Heart left ventricle (tissue), 16 donors: Measurements from ENCODE around the gene RNF224. TPM values are rescaled to one million over a fixed set of nuclear protein-coding genes. Genes with fewer than 3 reads are reported as not detected.

Experiments used
- ATAC-seq, 4 donors: fragments of 200-7000 bp; cut with Tn5 transposase; one replicate each; pipeline ENCODE4 v1.9.1; 2020 to 2022; ENCODE audit warnings: moderate library complexity in 4 of 4, mild to moderate bottlenecking in 3 of 4, moderate number of reproducible peaks in 1 of 4
- DNase-seq, 5 donors: peaks; one replicate each; pipeline ENCODE4 v3.0.0-alpha.2; 2020
- H3K27ac ChIP-seq, 12 donors: fragments of 200-600 bp; sonication (generic) in 4 of 12; one replicate each; pipeline versions ENCODE4 v1.5.0 to v1.8.0; 2016 to 2022; ENCODE audit warnings: mild to moderate bottlenecking in 2 of 12
- H3K27me3 ChIP-seq, 9 donors: fragments of 200-600 bp; sonication (generic) in 2 of 9; one replicate each; pipeline versions ENCODE4 v1.5.1 to v1.8.0; 2016 to 2022; ENCODE audit warnings: mild to moderate bottlenecking in 3 of 9
- H3K36me3 ChIP-seq, 9 donors: fragments of 200-600 bp; sonication (generic) in 2 of 9; one replicate each; pipeline versions ENCODE4 v1.5.0 to v1.8.0; 2018 to 2022; ENCODE audit warnings: mild to moderate bottlenecking in 2 of 9
- H3K4me1 ChIP-seq, 12 donors: fragments of 200-600 bp; sonication (generic) in 4 of 12; one replicate each; pipeline versions ENCODE4 v1.5.0 to v1.8.0; 2016 to 2022; ENCODE audit warnings: mild to moderate bottlenecking in 3 of 12
- H3K4me3 ChIP-seq, 12 donors: fragments of 200-600 bp; sonication (generic) in 4 of 12; one replicate each; pipeline versions ENCODE4 v1.5.0 to v1.8.0; 2017 to 2022; ENCODE audit warnings: mild to moderate bottlenecking in 9 of 12, moderate library complexity in 4 of 12
- H3K9me3 ChIP-seq, 12 donors: fragments of 200-600 bp; sonication (generic) in 4 of 12; one replicate each; pipeline versions ENCODE4 v1.5.0 to v1.8.0; 2016 to 2022; ENCODE audit warnings: mild to moderate bottlenecking in 1 of 12
- CTCF ChIP-seq, 12 donors: fragments of 200-600 bp; sonication (generic) in 4 of 12; IDR thresholded peaks; one replicate each; pipeline versions ENCODE4 v1.5.0 to v1.8.0; 2018 to 2022; ENCODE audit warnings: antibody characterized with exemption in 12 of 12, mild to moderate bottlenecking in 5 of 12
- POLR2A ChIP-seq, 2 donors: fragments of 450-650 bp; IDR thresholded peaks; one replicate each; pipeline ENCODE4 v1.6.1; 2017; ENCODE audit warnings: antibody characterized with exemption in 2 of 2, mild to moderate bottlenecking in 2 of 2, moderate library complexity in 2 of 2
- WGBS, 4 donors: extraction: QIAGEN DNeasy Blood & Tissue Kit in 2 of 4; methylation state at CpG; one replicate each; pipeline versions ENCODE4 v1.1.5 to v1.1.7; 2013 to 2018; 5-methylcytosine and 5-hydroxymethylcytosine counted together
- intact Hi-C, 10 donors: fragments of 100-400 bp; cut with DNase I; formaldehyde crosslinking; loops; one replicate each; pipeline versions ENCODE4 v1.11.1 to v1.14.2; 2022
- polyA plus RNA-seq, 2 donors: library from polyadenylated mRNA; stranded (reverse); fragments of 200-250 nt; gene quantifications; one replicate each; pipeline ENCODE4 v1.2.3, GENCODE V29; 2013
- total RNA-seq, 9 donors: library from RNA; depleted of rRNA in 2 of 9; stranded (reverse); fragments of >200 nt in 2 of 9; fragmentation: NEBNext Ultra II Directional in 3 of 9; extraction: Animal tissue kit (Norgen Biotek cat#: 25700) in 3 of 9; gene quantifications; one replicate each; pipeline versions ENCODE4 v1.1.0 to v1.2.4, GENCODE V29; 2016 to 2023
- donor health status: ischemic (EF 13 %, LVEDD 7.1; RV severe dilation, severe dysfunction).
- donor health status: healthy with polysubstance abuse.
- donor health status: DM: no; HTN: yes; CAD: no.
- donor health status: DM: no; HTN: no; CAD: no.
- donor health status: ischemic (EF 25% LVEDD 6.9; RV normal size, moderate dysfunction).
- donor health status: ischemic (EF 25% LVEDD 5.7; RV mildly dilated, moderate dysfunction).
- donor health status: healthy.
- donor health status: DM: yes; HTN: yes; CAD: no.
- donor health status: ischemic (EF 35%, LVEDD 5.7; RV mildly dilated, moderate dysfunction).
- donor health status: nonischemic (EF 11% LVEDD 7.7; RV severe dilation, severe dysfunction).
- donor health status: DM: yes; HTN: yes; CAD: no.
- donor health status: PGD.
- donor health status: ischemic (EF 29% LVEDD 5.4; RV normal size, mild dysfunction).
- donor health status: nonischemic (EF 23%, LVEDD 6.1; RV moderate dilation, normal function).

RNF224 gene
- total and polyA plus RNA-seq, 11 donors: not detected

DNA sequence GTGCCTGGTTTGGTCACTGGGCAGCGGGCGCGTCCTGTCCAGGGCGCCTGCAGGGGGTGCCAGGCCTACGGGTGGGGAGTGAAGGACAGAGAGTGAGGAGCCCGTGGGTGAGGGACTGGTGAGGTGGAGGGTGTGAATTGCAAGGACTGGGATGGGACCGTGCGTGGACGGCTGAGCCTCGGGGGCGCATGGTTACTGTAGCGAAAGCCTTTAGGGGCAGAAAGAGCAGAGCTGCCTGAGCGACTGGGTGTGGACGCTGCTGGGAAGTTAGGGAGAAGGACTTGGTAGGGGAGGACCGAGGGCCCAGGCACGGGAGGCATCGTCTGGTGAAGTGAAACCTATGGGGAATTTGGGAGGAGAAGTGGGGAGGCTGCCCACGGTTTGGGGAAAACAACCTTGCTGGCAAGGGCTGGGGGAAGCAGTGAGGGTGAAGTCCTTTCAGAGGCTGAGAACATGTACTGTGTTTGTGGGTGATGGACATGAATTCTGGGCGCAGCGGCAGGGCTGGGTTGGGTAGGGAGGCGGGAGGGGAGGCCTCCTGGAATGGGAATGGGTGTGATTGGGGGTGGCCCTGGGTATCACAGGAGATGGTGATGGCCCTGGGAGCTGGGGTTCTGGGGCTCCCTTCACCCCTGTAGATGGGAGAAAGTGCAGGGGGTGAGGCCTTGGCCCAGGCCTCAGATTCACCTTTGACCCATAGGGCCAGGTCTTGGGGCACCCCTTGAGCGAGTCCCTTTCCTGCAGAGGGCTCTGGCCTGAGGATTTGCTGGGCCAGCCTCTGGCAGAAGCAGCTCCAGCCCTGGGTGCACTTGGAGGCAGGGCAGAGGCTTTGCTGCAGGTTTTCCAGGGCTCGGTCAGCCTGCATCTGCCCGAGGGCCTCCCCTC, 48.5 kb downstream of the RNF224 start:
- WGBS, 4 donors: 81 to 83% (median 82%) methylated on average over 23 to 24 of the region's 24 CpGs
- peak overlapping the region in 2 of 12 donors; percentile 63 to 71 for H3K4me3 ChIP-seq
- intact Hi-C loops: loop anchor here in 2 of 10 donors (2.0 kb wide), 1 partner anchor 35 kb away; the partner anchor contains the start of gene TUBB4B (in 2 of the 2)
- no peaks in the 10 kb centered on the region for H3K27me3 ChIP-seq
- ATAC-seq (no peak), DNase-seq (peak in 3 of 5 donors; percentile 12 to 27 (median 21))
- H3K9me3 ChIP-seq: no peaks in the 10 kb centered on the region
- peaks cover 0 to 41% (median 26%) of the 10 kb centered on the region in 9 donors for H3K36me3 ChIP-seq
- H3K4me1 ChIP-seq: peaks cover 6 to 87% (median 49%) of the 10 kb centered on the region in 12 donors
- TF ChIP-seq POLR2A (IDR thresholded peaks at IDR 0.05) (no peak), CTCF (IDR thresholded peaks at IDR 0.05) (no peak)
- H3K27ac ChIP-seq: peak overlapping the region; percentile 83 to 100 (median 98)

DNA sequence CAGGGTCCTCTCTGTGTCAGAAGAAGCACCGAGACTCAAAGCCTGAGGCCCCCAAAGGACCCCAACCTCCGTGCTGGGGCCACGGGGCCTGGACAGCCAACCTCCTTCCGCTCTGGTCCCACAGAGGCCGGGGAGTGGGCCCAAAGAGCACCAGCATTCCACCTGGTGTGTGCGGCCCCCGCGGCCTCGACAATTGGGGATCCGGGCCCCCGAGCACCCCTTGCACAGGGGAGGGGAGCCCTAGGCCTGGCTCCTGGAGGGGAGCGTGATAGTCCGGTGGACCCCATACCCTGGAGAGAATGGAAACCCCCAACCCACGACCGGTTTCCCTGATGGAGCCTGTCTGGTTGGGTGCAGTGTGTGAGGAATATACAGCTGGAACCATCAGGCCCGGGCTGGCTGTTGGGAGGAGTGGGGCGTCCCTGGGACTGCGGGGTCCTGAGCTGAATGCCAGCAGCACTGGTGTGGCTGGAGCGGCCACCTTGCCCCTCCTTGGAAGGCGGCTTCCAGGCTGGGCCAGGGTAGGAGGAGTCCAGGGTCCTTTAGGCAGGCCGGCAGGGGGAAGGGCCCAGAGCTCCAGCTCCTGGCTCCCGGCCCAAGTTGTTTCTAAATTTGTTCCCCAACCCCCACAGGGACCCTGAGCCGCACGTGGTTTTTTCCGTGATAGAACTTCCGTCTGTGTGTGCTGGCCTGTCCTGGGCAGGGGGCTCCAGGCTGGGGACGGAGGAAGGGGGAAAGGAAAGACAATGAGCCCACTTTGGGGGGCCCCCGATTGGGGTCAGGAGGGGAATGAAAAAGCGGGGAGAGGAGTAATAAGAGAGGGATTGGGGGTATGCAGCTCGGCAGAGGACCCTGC, 49.4 kb downstream of the RNF224 start:
- no peaks in the 10 kb centered on the region for H3K27me3 ChIP-seq
- intact Hi-C loops: loop anchor here in 2 of 10 donors (2.0 kb wide), 1 partner anchor 36 kb away; the partner anchor contains the start of gene TUBB4B (in 2 of the 2)
- H3K9me3 ChIP-seq: no peaks in the 10 kb centered on the region
- TF ChIP-seq CTCF (IDR thresholded peaks at IDR 0.05) (no peak), POLR2A (IDR thresholded peaks at IDR 0.05) (no peak)
- H3K4me1 ChIP-seq: peaks cover 6 to 85% (median 45%) of the 10 kb centered on the region in 12 donors
- H3K27ac ChIP-seq: peak overlapping the region; percentile 83 to 100 (median 98)
- H3K36me3 ChIP-seq: peaks cover 0 to 38% (median 26%) of the 10 kb centered on the region in 9 donors
- peak overlapping the region; percentile 19 to 71 (median 64) for H3K4me3 ChIP-seq
- DNase-seq: peak; percentile 91 to 95 (median 93)
- peak; percentile 59 to 88 (median 82) for ATAC-seq
- WGBS, 4 donors: 3 to 28% (median 17%) methylated on average over 10 to 30 of the region's 30 CpGs

DNA sequence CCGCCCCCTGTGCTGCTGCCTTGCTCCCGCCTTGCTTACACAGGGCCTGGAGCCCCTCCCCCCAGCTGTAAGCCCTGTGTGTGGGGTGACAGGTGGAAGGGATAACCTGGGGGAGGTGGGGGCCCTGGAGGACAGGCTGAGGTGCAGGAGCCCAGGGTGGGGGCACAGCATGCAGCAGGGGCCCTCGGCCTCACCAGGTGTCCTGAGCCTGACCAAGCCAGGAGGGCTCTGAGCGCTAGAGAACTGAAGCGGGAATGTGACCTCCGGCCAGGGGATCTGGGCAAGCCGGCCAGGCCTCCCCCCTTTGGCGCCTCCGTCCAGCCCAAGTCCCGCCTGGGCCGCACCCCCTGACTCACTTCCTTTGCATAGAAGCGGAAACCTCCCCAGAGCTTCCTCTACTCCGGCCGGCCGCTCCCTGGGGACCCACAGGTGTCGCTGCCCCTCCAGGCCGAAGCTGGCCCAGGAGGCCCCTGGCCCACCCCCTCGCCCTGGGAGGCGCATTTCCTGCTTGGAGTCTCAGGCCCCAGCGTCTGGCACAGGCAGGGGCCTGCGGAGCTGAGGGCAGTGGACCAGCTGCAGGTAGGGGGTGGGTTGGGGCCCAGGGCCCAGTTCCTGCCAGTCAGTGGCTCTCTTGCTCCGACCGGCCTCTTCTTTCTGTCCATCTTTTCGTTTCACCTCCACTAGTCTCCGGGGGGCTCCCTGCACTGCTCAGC, 50.2 kb downstream of the RNF224 start, which contains the start of gene TOR4A:
Gene TOR4A (plus strand): TSS at position 398 of the 713 bp plus-strand sequence. CDS start 964 bp downstream, outside the sequence.
- peak; percentile 94 to 95 (median 94) for DNase-seq
- intact Hi-C loops: loop anchor here in 2 of 10 donors (2.0 kb wide), 1 partner anchor 37 kb away; the partner anchor contains the start of gene TUBB4B (in 2 of the 2)
- peaks cover 6 to 78% (median 41%) of the 10 kb centered on the region in 12 donors for H3K4me1 ChIP-seq
- H3K27ac ChIP-seq: peak within 1 kb of the TSS; percentile 83 to 100 (median 98)
- TF ChIP-seq CTCF (IDR thresholded peaks at IDR 0.05) (peak in 3 of 12 donors; percentile 5 to 47 (median 23)), POLR2A (IDR thresholded peaks at IDR 0.05) (peak in 1 of 2 donors; percentile 52)
- ATAC-seq: peak; percentile 74 to 90 (median 75)
- WGBS, 4 donors: 3 to 7% (median 4%) methylated on average over 11 to 25 of the region's 25 CpGs
- peaks cover 0 to 31% (median 24%) of the 10 kb centered on the region in 9 donors for H3K36me3 ChIP-seq
- no peaks in the 10 kb centered on the region for H3K27me3 ChIP-seq
- H3K4me3 ChIP-seq: peak within 1 kb of the TSS; percentile 19 to 71 (median 64)
- no peaks in the 10 kb centered on the region for H3K9me3 ChIP-seq
